Neural progenitor cell (in vitro differentiated cells): Measurements from ENCODE around the gene FAM89B. TPM values are rescaled to one million over a fixed set of nuclear protein-coding genes. Genes with fewer than 3 reads are reported as not detected.

ENCODE experiments used
- DNase-seq: peaks from one replicate; pipeline ENCODE4 v3.0.0-alpha.2; 2016; ENCODE audit warnings: low spot score
- H2AFZ ChIP-seq: fragments of 200-600 bp; sonication (generic); replicated peaks from 2 replicates; pipeline ENCODE4 v1.6.1; 2016; ENCODE audit warnings: antibody characterized with exemption
- H3F3A ChIP-seq: fragments of 200-600 bp; sonication (generic); 2 replicates; pipeline ENCODE4 v1.6.1; 2016; ENCODE audit warnings: antibody characterized with exemption, low read depth
- H3K27ac ChIP-seq: fragments of 200-600 bp; sonication (generic); 2 replicates; pipeline ENCODE4 v1.5.1; 2016; ENCODE audit warnings: mild to moderate bottlenecking
- H3K27me3 ChIP-seq: fragments of 200-600 bp; sonication (generic); 2 replicates; pipeline ENCODE4 v1.6.1; 2016; ENCODE audit warnings: mild to moderate bottlenecking, moderate library complexity
- H3K36me3 ChIP-seq: fragments of 200-600 bp; sonication (generic); 2 replicates; pipeline ENCODE4 v1.5.1; 2016
- H3K4me1 ChIP-seq: fragments of 200-600 bp; sonication (generic); 2 replicates; pipeline ENCODE4 v1.6.1; 2016; ENCODE audit warnings: mixed run types
- H3K4me2 ChIP-seq: fragments of 200-600 bp; sonication (generic); 2 replicates; pipeline ENCODE4 v1.6.1; 2016
- H3K4me3 ChIP-seq: fragments of 200-600 bp; sonication (generic); 2 replicates; pipeline ENCODE4 v1.5.1; 2016
- H3K79me2 ChIP-seq: fragments of 200-600 bp; sonication (generic); 2 replicates; pipeline ENCODE4 v1.6.1; 2016; ENCODE audit warnings: low read depth
- H3K9ac ChIP-seq: fragments of 200-600 bp; sonication (generic); 2 replicates; pipeline ENCODE4 v1.6.1; 2016
- H3K9me3 ChIP-seq: fragments of 200-600 bp; sonication (generic); 2 replicates; pipeline ENCODE4 v1.5.1; 2016; ENCODE audit warnings: low read depth
- H4K20me1 ChIP-seq: fragments of 200-600 bp; sonication (generic); 2 replicates; pipeline ENCODE4 v1.6.1; 2016; ENCODE audit warnings: low read depth
- H3K27ac Mint-ChIP-seq: 3 replicates; pipeline ENCODE4 v1.8.0; 2021; ENCODE audit warnings: mixed read lengths
- H3K27me3 Mint-ChIP-seq: 2 replicates; pipeline ENCODE4 v1.8.0; 2022; ENCODE audit warnings: low read depth, mild to moderate bottlenecking, inconsistent platforms, moderate library complexity, mixed read lengths; ENCODE audit not compliant: insufficient read depth
- H3K36me3 Mint-ChIP-seq: 3 replicates; pipeline ENCODE4 v1.8.0; 2021; ENCODE audit warnings: mixed read lengths
- H3K4me1 Mint-ChIP-seq: 3 replicates; pipeline ENCODE4 v1.8.0; 2021; ENCODE audit warnings: mixed read lengths
- H3K4me3 Mint-ChIP-seq: 3 replicates; pipeline ENCODE4 v1.8.0; 2021; ENCODE audit warnings: mild to moderate bottlenecking, moderate library complexity, mixed read lengths
- H3K9me3 Mint-ChIP-seq: 3 replicates; pipeline ENCODE4 v1.8.0; 2020; ENCODE audit warnings: mixed read lengths
- CTCF ChIP-seq: fragments of 200-600 bp; sonication (generic); IDR thresholded peaks from 2 replicates; pipeline ENCODE4 v1.5.1; 2017; ENCODE audit warnings: antibody characterized with exemption, mild to moderate bottlenecking
- EZH2 ChIP-seq: fragments of 200-600 bp; sonication (generic); IDR thresholded peaks from 2 replicates; pipeline ENCODE4 v1.6.1; 2017; ENCODE audit warnings: antibody characterized with exemption, mild to moderate bottlenecking, moderate library complexity
- EZH2phosphoT487 ChIP-seq: fragments of 200-600 bp; sonication (generic); IDR thresholded peaks from 2 replicates; pipeline ENCODE4 v1.6.1; 2017; ENCODE audit warnings: antibody characterized with exemption
- total RNA-seq: library from RNA; depleted of rRNA; stranded (reverse); fragments of >200 nt; gene quantifications from 2 replicates; pipeline ENCODE4 v1.2.3, GENCODE V29; 2015; ENCODE audit warnings: low replicate concordance

Gene FAM89B
- total RNA-seq, 1 donor from 2014 or later = 11.7 TPM

GRCh38 chr11:65607614-65608426 is 35.5 kb downstream of the FAM89B start:
- Mint-ChIP-seq H3K4me3 (peak overlapping the region; percentile 80), H3K27me3 (peaks cover 9% of the 10 kb centered on the region), H3K36me3 (peaks cover 20% of the 10 kb centered on the region), H3K4me1 (peaks cover 38% of the 10 kb centered on the region), H3K27ac (no peak overlapping the region), H3K9me3 (no peaks in the 10 kb centered on the region)
- Histone ChIP-seq H3K4me3 (peak overlapping the region; percentile 31), H4K20me1 (peaks cover 56% of the 10 kb centered on the region), H3K4me1 (peaks cover 17% of the 10 kb centered on the region), H2AFZ (no peak overlapping the region), H3K4me2 (peak overlapping the region; percentile 57), H3K9me3 (no peaks in the 10 kb centered on the region), H3F3A (peaks cover 26% of the 10 kb centered on the region), H3K9ac (no peak overlapping the region), H3K27ac (no peak overlapping the region), H3K36me3 (peaks cover 2% of the 10 kb centered on the region), H3K79me2 (peaks cover 11% of the 10 kb centered on the region), H3K27me3 (peaks cover 7% of the 10 kb centered on the region)
- TF ChIP-seq EZH2 = no peak
- no peak for TF ChIP-seq CTCF
- TF ChIP-seq EZH2phosphoT487 = no peak
- DNase-seq = no peak

GRCh38 chr11:65609229-65609628 is 36.9 kb downstream of the FAM89B start:
- Histone ChIP-seq H3K27ac (no peak overlapping the region), H3K4me2 (no peak overlapping the region), H3K36me3 (peaks cover 2% of the 10 kb centered on the region), H3K79me2 (peaks cover 25% of the 10 kb centered on the region), H2AFZ (no peak overlapping the region), H3K27me3 (peaks cover 7% of the 10 kb centered on the region), H4K20me1 (peaks cover 61% of the 10 kb centered on the region), H3K4me1 (peaks cover 25% of the 10 kb centered on the region), H3K9me3 (no peaks in the 10 kb centered on the region), H3F3A (peaks cover 26% of the 10 kb centered on the region), H3K9ac (no peak overlapping the region), H3K4me3 (no peak overlapping the region)
- peaks cover 16% of the 10 kb centered on the region for H3K36me3 Mint-ChIP-seq
- no peak for DNase-seq
- H3K9me3 Mint-ChIP-seq = no peaks in the 10 kb centered on the region
- H3K4me1 Mint-ChIP-seq = peaks cover 40% of the 10 kb centered on the region
- TF ChIP-seq EZH2 (no peak), CTCF (no peak), EZH2phosphoT487 (no peak)
- peak overlapping the region; percentile 46 for H3K27ac Mint-ChIP-seq
- H3K27me3 Mint-ChIP-seq = peaks cover 9% of the 10 kb centered on the region
- no peak overlapping the region for H3K4me3 Mint-ChIP-seq

GRCh38 chr11:65609665-65610064 is 37.3 kb downstream of the FAM89B start:
- no peak overlapping the region for H3K27ac ChIP-seq
- no peak overlapping the region for H3K4me3 ChIP-seq
- H3K4me3 Mint-ChIP-seq = no peak overlapping the region
- peaks cover 61% of the 10 kb centered on the region for H4K20me1 ChIP-seq
- peaks cover 2% of the 10 kb centered on the region for H3K36me3 ChIP-seq
- H2AFZ ChIP-seq = no peak overlapping the region
- H3K9me3 Mint-ChIP-seq = no peaks in the 10 kb centered on the region
- H3K4me1 Mint-ChIP-seq = peaks cover 40% of the 10 kb centered on the region
- peaks cover 7% of the 10 kb centered on the region for H3K27me3 ChIP-seq
- no peak for TF ChIP-seq EZH2
- no peak for TF ChIP-seq CTCF
- no peak for TF ChIP-seq EZH2phosphoT487
- H3K27ac Mint-ChIP-seq = peak overlapping the region; percentile 46
- H3K4me1 ChIP-seq = peaks cover 25% of the 10 kb centered on the region
- H3K27me3 Mint-ChIP-seq = peaks cover 11% of the 10 kb centered on the region
- H3K36me3 Mint-ChIP-seq = peaks cover 16% of the 10 kb centered on the region
- no peak overlapping the region for H3K4me2 ChIP-seq
- no peak overlapping the region for H3K9ac ChIP-seq
- DNase-seq = no peak
- H3K79me2 ChIP-seq = peaks cover 27% of the 10 kb centered on the region
- H3F3A ChIP-seq = peaks cover 30% of the 10 kb centered on the region
- H3K9me3 ChIP-seq = no peaks in the 10 kb centered on the region
